Stimulated activated CD4-positive, alpha-beta T cell treated with anti-CD3 and anti-CD28 coated beads, Interleukin-4, amount 100 ng/mL, for 1 hour (primary cell): ENCODE results near the gene TADA1.
"Not testable (repeated sequence)": the region's sequence is repeated elsewhere in the genome, so short reads cannot be mapped to it uniquely, and the experiment has no call there.

ENCODE experiments used
- DNase-seq: peaks from one replicate; pipeline ENCODE4 v3.0.0-alpha.2; 2020

TADA1 gene

DNA sequence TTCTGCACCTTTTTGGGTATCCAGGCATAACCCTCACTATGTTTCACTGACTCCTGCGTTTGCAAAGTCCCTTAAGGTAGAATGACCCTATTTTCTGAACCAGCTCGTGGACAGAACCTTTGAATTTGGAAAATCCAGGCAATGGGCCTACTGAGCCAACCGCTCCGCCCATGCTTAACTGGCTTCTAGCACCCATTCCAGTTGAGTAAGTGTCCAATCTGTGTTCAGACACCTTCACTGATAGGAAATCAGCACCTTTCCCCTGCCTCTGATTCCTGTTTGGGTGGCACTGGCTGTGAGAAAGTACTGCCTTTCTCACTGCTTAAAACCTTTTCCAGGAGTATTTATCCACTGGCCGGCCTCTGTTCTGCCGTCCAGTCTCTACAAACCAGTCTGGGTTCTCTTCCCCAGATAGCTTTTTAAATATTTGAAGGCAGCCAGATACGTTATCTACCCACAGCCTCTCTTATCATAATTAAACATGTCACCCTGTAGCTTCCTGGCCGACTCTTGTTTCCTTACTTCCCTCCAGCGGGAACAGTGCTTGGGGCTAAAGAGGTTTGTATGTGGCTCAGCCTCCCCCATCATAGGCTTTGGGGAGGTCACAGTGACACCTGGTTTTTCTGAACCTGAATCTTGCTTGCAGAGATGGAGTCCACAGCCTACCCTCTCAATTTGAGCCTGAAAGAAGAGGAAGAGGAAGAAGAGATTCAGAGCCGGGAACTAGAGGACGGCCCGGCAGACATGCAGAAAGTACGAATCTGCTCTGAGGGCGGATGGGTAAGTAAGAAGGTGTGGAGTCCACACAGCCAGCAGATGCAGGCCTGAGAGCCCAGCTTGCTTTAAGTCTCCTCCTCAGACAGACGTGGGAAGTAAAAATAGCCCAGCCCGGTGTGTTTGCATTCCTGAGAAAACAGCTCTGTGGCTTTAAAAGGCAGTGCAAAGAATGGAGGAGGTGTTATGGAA lies 35.5 kb downstream of the TADA1 start:
- DNase-seq = no peak

DNA sequence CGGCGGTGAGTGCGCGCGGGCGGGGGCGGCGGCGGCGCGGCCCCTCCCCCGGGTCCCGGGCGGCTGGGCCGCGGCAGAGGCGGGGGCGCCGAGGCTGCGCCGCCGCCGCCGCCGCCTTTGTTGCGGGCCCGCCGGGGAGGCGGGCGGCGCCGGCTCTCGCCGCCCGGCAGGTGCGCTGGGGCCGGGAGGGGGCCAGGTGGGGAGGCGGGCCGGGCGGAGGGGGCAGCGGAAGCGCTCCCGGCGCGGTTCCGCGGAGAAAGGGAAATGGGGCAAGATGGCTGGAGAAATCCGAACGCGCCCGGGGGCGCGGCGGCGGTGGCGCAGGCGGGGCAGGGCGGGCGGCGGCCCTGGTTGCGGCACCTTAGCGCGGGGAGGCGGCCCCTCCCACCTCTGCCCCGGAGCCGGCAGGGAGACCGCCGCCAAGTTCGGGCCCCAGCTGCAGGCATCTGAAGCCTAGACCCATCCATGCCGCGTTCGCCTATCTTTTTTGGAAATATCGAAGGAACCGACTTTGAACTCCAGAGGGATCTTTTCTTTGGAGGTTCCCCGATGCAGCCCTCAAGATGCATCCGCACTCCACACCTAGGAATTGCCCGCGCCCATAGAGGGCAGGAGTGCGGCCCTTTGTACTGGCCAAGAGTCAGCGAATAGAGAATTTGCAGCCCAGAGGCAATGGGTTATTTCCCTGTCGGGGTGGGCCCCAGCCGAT lies 36.3 kb downstream of the TADA1 start:
- DNase-seq = peak; percentile 66

GRCh38 chr1:166838766-166839599 lies 37.1 kb downstream of the TADA1 start, which contains the start of gene POGK:
TSS of gene POGK (plus strand) at chr1:166839475. CDS start at chr1:166840957, 1,482 bp downstream.
- DNase-seq = peak; percentile 85

- DNase-seq = no peak
Observed at GRCh38 chr1:166836733-166837132, 39.3 kb downstream of the TADA1 start.

GRCh38 chr1:166829762-166830161 lies 46.3 kb downstream of the TADA1 start:
- not testable (repeated sequence) for DNase-seq

DNA sequence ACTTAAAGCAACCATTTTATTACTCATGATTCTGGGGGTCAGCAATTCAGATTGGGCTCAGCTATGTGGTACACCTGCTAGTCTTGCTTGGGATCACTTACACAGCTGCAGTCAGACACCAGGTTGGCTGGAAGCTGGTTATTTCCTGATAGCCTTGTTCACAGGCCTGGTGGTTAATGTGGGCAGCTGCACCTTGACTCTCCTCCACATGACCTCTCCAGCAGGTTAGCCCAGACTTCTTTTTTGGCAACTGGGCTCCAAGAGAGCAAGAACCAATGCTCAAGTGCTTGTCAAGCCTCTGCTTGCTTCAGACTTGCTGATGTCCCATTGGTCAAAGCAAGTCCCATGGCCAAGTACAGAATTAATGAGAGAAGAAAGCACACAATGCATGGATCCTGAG lies 48.6 kb downstream of the TADA1 start:
- DNase-seq = no peak

GRCh38 chr1:166822385-166822784 lies 53.7 kb downstream of the TADA1 start:
- DNase-seq = no peak

DNA sequence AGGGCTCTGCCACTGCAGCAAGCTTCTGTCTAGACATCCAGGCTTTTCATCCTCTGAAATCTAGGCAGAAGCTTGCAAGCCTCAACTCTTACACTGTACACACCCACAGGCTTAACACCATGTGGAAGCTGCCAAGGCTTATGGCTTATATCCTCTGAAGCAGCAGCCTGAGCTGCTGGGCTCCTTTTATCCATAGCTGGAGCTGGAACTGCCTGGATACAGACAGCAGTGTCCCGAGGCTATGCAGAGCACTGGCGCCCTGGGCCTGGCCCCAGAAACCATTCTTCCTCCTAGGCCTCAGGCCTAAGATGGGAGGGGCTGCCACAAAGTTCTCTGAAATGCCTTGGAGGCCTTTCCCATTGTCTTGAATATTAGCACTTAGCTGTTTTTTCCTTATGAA lies 56.1 kb downstream of the TADA1 start:
- no peak for DNase-seq

DNA sequence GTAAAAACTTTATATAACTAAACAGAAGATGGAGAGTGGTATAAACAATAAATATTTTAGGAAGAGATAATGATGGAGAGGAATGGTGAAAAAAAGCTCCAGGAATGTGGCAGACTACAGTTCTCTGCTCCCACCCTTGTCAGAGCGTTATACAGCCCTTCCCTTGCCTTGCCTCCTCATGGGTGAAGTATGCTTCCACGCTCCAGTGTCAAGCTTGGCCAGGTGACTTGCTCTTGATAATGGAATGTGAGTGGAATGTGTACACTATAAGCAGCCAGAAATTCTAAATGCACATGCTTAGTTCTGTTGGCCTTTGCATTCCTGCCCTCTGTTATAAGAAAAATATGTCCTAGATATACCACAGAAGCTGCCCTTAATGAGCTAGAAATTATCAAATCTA lies 61.5 kb downstream of the TADA1 start:
- no peak for DNase-seq

DNA sequence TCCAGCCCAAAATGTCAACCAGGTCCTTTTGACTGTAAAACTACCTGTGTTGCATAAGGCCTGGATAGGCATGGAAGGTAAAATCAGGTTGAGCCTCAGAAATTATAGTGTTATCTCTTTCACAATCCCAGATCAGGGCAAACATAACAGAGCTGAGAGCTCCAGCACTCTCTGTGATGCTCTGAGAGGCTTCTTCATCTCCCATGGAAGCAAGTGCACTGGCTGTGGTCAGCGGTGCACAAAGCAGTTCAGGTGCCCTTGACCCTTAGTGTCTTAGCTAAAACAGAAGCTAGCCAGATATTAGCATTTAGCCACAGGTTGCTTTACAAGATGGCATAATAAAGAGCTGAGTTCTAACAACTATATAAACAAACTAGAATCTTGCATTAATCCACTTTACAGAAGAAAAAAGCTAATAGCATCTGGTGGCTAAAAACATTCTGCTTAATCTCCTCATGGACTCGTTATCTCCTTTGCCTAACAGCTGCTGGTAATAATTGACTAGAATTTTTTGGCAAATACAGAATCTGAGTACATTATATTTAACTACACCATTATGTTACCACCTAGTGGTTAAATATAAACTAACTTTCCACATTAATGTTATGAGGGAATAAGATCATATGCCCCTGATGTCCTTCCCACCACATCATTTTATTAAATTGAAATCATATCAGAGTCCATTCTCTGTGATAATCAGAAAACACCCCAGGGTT lies 62.4 kb downstream of the TADA1 start:
- DNase-seq = no peak

- DNase-seq = no peak
Observed at GRCh38 chr1:166811691-166812090, 64.4 kb downstream of the TADA1 start.

DNA sequence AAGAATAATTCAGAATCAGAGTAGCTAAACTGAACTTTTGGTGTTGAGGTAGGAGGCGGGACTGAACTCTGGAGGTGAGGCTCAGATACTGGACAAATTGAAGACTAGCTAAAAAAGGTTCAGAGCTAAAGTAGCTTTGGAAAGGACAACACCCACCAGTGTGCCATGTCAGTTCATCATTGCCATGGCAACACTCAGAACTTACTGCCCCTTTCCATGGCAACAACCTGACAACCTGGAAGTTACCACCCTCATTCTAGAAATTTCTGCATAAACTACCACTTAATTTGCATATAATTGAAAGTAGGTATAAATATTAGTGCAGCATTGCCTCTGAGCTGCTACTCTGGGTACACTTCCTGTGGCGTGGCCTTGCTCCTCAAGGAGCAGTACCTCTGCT lies 67.1 kb downstream of the TADA1 start:
- no peak for DNase-seq
